8988T (cell line): Measurements from ENCODE around the gene NFRKB.

ENCODE experiments used
- DNase-seq: peaks from one replicate; pipeline ENCODE4 v3.0.0; 2011

Gene NFRKB

DNA sequence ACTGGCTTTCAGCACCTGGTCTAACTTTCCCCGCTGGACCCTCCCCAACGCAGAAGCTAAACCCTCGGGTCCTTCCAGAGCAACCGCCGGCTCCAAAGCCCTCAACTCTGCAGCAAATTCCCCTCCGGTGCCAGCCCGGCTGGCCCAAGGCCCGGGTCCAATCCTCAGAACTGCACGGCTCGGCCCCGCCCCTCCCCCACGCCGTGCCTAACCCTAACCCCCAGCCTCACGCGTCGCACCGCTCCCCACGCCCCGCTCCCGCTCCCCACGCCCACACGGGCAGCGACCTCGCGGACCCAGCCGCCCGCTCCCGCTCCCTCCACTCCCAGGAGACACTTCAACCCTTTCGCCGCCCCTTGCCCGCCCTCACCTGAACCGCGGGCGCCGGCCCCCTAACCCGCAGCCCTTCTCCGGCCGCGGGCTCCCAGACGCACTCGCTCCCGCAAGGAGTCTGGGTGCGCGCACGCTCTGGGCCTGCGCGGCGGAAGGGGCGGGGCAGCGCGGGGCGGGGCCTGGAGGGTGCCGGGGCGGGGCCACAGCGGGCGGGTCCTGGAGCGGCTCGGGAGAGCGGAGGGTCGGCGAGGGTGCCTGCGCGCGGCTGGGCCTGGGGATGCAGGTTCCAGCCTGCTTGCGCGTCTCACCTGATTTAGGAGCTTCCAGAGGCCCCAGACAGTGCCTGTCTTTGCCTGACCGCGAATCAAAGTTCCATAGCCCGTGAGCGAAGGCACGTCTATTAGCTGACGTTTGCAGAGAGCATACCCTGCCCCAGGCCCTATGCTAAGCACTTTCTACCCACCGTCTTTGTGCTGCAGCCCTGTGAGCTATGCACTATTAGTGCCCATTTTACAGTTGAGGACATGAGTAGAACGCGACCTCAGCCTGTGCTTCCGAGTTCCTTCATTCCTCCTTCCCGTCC, at the start of gene NFRKB:
NFRKB (minus strand) TSS at position 453 of the 916 bp plus-strand sequence. CDS start 2,729 bp downstream, outside the sequence.
- DNase-seq, result peak; percentile 97

GRCh38 chr11:129944696-129945095, 49.3 kb upstream of the NFRKB start:
- no peak for DNase-seq

GRCh38 chr11:129943036-129943435, 47.7 kb upstream of the NFRKB start:
- DNase-seq, result no peak

DNA sequence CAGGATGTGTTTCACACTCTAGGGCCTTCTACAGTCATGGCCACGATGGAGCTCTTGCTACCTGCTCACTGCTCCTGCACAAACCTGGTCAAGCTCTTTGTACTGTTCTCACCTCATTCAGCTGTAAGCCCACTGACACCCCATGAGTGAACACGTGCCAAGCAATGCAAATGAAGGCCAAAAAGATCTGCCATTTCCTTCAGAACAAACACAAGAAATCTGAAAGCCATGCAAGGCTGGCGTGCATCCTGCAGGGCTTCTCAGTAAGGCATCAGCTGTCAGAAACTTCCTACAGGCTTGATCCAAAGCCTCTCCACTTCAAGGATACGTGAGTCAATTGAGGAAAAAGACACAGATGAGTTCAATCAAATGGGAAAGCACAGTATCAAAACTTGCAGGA, 44.1 kb upstream of the NFRKB start:
- no peak for DNase-seq

DNA sequence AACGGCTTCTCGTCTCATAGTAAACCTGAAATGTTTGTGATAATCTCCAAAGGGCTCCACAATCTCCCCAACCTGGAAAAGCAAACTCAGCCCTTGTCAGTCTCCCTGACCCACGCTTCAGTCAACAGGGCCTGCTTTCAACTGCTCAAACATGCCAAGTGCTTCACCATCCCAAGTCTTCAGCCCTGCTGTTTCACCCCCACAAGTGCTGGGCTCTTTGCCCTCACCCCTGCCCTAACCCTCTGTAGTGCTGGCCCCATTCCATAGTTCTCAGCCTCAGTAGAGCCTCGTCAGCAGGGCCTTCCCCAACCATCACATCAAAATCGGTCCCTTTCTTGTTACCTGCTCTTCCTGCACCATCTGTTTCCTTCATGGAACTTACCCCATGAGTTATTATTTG, 43.4 kb upstream of the NFRKB start:
- DNase-seq, result no peak

DNA sequence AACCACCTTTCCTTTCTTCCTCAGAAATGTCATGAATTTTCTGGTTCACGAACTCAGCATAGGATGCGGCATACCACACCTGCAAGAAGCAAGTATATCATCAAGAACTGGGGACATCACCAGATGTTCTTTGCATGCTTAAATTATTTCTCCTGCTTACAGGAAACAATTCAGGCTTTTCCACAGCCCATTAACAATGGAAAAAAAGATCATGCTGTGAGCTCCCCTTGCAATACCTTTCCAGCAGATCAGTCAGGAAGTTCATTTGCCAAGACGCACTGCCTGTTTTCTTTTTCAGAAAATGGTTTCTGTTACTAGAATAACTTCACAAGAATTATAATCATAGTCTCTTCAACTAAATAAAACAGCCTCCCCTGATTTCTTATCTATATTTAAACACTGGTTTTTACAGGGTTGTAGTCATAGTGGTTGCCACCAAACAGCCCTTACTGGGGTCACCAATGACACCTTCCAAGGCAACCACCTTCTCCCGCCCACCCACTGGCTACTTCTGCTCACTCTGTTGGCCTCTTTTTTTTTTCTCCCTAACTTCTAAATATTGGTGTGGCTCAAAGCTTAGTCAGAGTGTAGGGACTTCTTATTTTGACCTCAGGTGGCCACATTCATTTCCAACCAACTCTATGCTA, 42.3 kb upstream of the NFRKB start:
- no peak for DNase-seq

DNA sequence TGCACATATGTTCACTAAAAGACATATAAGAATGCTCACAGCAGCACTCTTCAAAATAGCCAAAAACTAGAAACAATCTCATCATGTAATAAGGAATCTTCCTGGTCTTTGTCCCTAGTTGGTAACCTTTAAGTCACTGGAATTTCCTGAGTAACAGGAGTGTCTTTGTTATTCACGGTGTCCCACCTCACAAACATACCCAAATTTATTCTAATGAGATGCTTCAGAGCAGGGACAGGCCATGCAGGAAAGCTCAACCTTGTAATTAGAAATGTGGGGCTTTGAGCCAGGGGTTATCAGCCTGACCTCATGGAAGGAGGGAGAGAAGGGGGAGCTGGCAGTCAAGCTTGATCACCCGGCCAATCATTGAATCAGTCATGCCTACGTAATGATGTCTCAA, 40.3 kb upstream of the NFRKB start:
- DNase-seq, result no peak

DNA sequence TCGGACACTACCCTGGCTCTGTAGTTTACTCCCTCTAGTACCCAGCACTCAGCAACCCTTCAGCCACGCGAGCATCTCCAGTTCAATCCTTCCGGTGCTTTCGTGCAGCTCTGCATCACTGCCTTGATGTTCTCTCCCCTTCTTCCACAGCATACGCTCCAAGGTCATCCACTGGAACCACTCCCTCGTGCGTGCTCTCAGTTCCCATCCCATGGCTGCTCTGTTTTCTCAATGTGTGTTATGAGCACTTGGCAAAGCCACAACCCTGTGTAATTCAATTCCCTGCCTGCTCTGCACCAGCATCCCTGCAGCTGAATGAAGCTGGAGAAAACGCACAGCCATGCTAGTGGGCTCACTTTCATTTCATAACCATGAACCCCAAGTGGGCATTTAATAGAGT, 38.5 kb upstream of the NFRKB start:
- no peak for DNase-seq

GRCh38 chr11:129933262-129933661, 37.9 kb upstream of the NFRKB start:
- no peak for DNase-seq

DNA sequence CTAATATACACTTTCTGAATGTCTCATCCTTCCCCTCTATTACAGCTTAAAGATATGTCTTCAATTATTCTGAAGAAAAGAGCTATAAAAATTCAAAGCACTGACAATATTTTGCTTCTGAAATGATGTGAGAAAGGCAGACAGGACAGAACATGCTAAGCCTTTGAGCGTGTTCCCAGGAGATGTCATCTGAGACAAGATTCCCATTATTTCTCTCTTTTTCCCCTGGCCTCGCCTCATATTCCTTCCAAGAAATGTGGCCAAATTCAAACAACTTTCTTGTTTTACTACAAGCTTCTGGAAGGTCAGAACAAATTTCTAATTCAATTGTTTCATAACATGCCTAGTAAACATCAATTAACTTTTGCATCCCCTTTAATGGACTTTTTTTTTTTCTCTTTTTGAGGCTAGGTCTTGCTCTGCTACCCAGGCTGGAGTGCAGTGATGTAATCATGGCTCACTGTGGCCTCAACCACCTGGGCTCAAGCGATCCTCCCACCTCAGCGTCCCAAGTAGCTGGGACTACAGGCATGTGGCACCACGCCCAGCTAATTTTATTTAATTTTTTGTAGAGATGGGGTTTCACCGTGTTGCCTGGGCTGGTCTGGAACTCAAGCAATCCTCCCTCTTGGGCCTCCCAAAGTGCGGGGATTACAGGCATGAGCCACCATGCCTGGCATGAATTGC, 37.1 kb upstream of the NFRKB start:
- no peak for DNase-seq

- no peak for DNase-seq
Observed at GRCh38 chr11:129930743-129931142, 35.4 kb upstream of the NFRKB start.

- no peak for DNase-seq
Observed at GRCh38 chr11:129930296-129930695, 34.9 kb upstream of the NFRKB start.

DNA sequence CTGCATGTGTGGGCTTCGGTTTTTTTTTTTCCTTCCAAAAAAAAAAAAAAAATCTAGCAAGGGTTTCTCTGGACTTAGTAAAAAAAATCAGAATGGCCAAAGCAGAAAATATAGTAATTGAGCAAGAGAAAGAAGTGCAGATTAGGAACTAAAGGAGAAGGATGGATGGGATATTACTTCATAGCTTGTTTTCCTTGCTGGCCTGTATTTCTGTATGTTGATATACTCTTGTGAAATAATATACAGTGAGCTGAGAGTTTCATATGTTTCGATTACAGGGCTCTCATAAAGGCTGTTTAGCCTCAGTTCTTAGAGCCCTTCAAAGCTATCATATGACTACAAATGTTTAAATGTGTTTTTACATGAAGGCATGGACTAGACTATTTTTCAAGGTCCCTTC, 34.3 kb upstream of the NFRKB start:
- DNase-seq, result no peak

GRCh38 chr11:129928923-129929692, 33.7 kb upstream of the NFRKB start:
- DNase-seq, result no peak

DNA sequence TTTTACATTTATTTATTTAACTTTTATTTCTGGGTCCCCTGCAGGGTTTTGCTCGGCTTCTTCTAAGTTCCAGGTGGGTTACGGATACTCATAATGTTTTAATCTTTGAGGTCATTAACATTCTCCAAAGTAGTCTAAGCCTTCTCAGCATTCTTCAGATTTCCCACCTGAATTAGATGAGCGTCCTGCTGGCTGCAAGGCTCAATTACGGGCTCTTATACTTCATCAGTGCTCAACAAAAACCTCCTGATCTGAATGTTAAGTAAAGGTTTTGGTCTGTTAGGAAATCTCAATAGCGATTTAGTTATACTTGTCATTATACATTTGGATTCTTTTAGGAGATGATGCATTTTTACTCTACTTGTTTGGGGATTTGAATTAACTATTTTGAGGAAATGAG, 27.3 kb upstream of the NFRKB start:
- DNase-seq, result no peak

DNA sequence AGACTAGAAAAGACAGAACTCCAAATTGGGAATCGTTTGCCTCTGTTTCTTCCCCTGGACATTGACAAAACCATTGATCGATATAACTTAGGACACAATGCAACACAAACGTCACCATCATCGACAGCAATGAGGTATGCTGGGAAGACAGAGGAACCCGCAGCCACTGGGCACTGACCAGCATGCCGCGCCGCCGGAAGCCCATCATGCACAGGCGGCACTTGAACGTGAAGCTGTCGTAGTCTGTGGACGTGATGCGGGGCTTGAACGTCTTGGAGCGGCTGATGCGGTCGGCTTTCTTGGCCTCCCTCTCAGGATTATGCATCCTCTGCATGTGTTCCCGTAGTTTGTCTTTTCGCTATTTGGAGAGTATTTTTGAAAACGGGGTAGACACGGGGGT, 23.0 kb upstream of the NFRKB start:
- no peak for DNase-seq

DNA sequence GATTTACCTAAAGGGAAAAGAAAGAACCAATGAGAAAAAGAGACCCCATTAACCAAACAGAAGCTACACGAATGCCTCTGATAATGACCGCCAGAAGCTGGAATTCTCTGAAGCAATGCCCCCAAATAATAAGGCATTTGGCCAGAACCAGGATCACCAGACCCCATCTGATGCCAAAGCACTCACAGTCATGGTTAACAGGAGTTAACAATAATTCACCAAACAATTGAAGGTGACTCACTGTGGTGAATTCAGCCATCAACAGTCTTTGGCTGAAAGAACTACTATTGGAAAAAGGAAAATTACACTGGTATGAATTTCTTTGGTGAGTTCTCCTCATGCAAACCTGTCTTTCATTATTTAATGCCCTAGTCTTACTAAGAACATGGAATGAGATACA, 21.9 kb upstream of the NFRKB start:
- no peak for DNase-seq

GRCh38 chr11:129911298-129911697, 15.9 kb upstream of the NFRKB start:
- DNase-seq, result no peak

GRCh38 chr11:129910360-129910759, 15.0 kb upstream of the NFRKB start:
- no peak for DNase-seq

GRCh38 chr11:129905402-129905801, 10.0 kb upstream of the NFRKB start:
- no peak for DNase-seq

- DNase-seq, result no peak
Observed at GRCh38 chr11:129896062-129896461, 684 bp upstream of the NFRKB start.

DNA sequence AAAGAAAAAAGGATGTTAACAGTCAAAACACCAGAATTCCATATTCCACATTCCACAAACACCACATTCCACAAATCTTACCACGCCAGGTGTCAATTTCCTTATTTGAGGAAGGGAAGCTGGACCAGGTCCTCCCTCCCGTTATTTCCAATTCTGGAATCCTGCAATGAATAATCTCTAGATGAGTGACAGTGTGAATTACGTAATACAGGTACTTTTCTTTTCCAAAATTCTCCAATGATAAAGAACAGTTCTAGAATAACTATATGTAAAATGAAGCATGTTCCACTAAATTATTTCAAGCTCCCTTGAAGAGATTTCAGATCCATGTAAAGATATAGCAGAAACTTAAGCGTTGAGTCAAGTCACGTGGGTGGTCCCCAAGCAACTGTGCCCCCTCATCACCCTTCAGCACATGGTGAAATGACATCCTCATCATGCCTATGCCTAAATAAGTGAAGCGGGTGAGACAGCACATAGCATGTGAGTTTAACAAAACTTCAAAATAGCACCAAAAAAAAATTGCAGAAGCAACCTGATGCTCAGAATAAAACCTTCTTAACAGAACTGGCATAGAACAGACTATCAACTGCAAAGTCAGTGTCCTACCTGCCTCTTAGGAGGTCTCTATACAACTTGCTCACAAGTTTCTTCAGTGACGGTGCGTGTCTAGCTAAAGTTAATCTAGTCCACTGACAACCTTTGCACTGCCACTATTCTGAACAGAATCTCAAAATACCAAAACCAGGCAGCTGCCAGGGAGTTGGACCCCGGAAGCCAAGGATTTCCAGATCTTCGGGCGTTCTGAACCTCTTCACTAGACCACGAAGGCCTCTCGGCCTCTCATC, 876 bp downstream of the NFRKB start:
- no peak for DNase-seq
